Esophagus squamous epithelium (tissue), 4 donors: ENCODE results near the gene IGF2BP1.

ENCODE experiments used
- POLR2A ChIP-seq, 4 donors: fragments of 450-650 bp; IDR thresholded peaks; one replicate each; pipeline ENCODE4 v1.6.1; 2017; ENCODE audit warnings: antibody characterized with exemption in 4 of 4, mild to moderate bottlenecking in 4 of 4, moderate library complexity in 3 of 4
- TF ChIP-seq, protein P1 (sequence below), 6 experiments: fragments of 450-650 bp in 4 of 6; fragments of 200-600 bp in 2 of 6; sonication (generic) in 2 of 6; IDR thresholded peaks; one replicate each; pipeline ENCODE4 v1.5.1; 2016 to 2019; ENCODE audit warnings: antibody characterized with exemption in 6 of 6, mild to moderate bottlenecking in 4 of 6, moderate library complexity in 4 of 6

DNA sequence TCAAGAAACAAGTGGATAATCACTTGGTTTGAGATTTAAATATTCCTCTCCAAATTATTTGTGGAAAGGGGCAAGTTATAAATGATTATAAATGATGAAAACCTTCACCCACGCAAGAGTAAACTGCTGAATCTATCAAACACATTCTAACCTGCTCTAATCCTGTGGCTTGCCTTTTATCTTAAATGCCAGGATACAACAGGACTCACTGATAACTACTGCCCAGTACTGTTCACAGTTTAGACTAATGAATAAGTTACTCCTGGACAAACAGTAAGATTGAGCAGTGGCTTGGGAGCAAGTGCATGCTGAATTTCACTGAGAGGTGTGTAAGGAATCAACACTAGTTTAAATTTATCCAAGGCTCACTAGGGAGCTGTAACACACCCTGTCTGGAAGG is 31.1 kb downstream of the IGF2BP1 start:
- TF ChIP-seq, protein P1, sequence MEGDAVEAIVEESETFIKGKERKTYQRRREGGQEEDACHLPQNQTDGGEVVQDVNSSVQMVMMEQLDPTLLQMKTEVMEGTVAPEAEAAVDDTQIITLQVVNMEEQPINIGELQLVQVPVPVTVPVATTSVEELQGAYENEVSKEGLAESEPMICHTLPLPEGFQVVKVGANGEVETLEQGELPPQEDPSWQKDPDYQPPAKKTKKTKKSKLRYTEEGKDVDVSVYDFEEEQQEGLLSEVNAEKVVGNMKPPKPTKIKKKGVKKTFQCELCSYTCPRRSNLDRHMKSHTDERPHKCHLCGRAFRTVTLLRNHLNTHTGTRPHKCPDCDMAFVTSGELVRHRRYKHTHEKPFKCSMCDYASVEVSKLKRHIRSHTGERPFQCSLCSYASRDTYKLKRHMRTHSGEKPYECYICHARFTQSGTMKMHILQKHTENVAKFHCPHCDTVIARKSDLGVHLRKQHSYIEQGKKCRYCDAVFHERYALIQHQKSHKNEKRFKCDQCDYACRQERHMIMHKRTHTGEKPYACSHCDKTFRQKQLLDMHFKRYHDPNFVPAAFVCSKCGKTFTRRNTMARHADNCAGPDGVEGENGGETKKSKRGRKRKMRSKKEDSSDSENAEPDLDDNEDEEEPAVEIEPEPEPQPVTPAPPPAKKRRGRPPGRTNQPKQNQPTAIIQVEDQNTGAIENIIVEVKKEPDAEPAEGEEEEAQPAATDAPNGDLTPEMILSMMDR (IDR thresholded peaks at IDR 0.05), result no peak
- TF ChIP-seq POLR2A (IDR thresholded peaks at IDR 0.05), result no peak
